GM19193 (cell line): ENCODE data around the gene SMG1.

Experiments
- POLR2A ChIP-seq: IDR thresholded peaks from 4 replicates; pipeline ENCODE4 v1.6.1; 2011; ENCODE audit not compliant: insufficient read depth, insufficient read length; ENCODE audit errors: extremely low read depth

Gene SMG1

GRCh38 chr16:18941471-18941870 is 15.3 kb upstream of the SMG1 start:
- TF ChIP-seq POLR2A, result no peak

GRCh38 chr16:18938986-18939385 is 12.8 kb upstream of the SMG1 start:
- no peak for TF ChIP-seq POLR2A

DNA sequence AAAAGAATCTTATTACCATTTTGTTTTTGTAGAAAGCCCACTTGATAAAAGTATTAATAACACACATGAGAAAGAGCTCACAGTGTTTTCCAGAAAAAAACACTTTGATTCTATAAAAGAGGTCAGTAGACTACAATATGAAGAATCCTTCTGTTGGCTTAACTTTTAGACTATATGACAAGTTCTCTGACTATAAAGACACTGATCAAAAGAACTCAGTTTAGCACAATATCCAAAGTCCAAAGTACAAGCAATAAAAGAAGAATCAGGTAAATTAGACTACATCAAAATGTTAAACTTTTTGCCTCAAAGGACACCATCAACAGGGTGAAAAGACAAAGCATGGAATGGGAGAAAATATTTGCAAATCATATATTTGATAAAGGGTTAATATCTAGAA is 11.2 kb upstream of the SMG1 start:
- no peak for TF ChIP-seq POLR2A

DNA sequence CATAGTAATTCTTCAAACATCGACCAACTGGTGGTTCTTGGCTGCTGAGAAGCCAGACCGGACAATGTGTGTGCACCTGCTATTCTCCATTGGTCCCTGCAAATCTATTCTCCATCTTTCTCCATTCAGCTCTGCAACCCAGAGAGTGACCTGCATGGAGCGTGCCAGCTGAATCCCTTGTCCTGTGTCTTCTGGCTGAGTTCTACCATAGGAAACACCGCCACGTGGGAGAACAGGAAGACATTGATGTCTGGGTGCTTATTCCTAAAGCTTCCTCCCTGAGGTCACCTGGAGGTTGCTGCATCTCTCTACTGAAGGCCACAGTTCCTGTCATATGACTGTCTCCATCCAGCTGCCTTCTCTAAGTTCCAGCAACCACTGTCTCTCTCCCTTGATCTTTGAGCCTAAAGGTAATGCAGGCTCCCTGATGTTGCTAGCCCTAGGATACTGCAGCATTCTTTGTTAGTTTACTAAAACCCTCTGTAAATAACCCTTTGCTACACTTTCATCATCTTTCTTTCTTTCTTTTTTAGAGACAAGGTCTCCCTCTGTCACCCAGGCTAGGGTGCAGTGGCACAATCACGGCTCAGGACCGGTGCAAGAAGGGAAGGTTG is 10.6 kb upstream of the SMG1 start:
- TF ChIP-seq POLR2A, result no peak

DNA sequence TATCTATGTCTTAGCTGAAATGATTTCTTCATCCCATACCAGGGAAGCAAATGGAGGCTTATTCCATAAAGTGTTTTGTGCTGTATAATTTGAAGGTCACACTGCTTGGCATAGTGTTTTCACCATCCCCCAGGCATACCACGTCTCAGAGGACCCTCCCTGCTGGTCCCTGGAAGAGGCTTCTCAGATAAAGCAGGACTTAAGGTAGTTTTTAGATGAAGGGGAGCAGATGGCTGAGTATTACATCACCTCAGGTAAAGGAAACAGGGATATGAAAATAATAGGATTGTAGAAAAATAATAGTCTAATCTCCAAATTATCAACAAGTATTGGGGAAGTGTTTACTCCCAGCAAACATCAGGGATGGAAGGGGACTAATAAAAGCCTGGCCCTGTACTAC is 7.3 kb upstream of the SMG1 start:
- no peak for TF ChIP-seq POLR2A

DNA sequence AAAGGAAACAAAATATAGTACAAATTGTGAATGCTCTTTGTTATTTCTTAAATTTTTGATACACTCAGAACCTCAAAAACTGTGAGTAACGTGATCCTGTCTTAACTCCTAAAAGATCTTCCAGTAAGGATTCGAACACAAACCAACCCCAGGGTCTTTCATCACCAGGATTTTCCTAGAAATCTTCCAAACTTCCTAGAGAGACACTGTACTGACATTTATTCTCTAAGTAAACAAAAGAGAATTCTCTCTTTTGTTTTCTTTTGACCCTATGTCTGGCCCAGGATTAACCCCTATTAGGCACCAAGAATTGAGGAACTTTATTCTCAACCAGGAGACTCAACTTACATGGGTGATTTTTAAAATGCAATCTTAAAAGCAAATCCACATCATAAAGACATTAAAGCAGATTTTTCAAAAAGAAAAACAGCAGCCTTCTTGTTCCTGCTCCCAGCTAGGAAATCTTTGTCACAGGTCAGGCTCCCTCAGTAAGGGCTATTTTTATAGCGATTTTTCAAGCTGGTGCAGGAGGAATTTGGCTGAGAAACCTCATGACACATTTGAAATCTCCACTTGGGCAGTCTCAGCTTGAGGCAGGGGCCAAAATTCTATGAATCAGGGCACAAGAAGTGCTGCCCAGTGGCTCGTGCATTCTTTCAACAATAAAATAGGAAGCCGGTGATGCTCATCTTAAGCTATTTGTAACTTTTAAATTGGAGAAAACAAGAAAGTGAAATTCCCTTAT is 6.2 kb upstream of the SMG1 start:
- no peak for TF ChIP-seq POLR2A

- TF ChIP-seq POLR2A, result no peak
Measured at GRCh38 chr16:18931756-18932155, 5.5 kb upstream of the SMG1 start.

GRCh38 chr16:18855196-18855595 is 71.0 kb downstream of the SMG1 start:
- no peak for TF ChIP-seq POLR2A

DNA sequence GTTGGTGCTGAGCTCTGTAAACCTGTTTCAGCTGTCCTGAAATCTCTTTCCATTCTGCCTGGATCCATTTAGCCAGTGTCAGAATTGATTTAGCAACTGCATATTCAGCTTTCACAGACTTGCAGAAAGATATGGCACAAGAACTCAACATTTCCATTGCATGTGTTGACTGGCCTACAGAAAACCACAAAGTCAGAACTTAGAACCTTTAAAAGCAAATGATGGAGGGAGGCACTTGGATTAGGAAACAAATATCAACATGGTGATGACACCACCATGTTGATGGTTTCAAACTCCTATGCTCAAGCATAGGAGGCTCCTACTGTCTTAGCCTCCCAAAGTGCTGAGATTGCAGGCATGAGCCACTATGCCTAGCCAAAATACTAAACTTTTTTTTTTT is 72.5 kb downstream of the SMG1 start:
- no peak for TF ChIP-seq POLR2A

DNA sequence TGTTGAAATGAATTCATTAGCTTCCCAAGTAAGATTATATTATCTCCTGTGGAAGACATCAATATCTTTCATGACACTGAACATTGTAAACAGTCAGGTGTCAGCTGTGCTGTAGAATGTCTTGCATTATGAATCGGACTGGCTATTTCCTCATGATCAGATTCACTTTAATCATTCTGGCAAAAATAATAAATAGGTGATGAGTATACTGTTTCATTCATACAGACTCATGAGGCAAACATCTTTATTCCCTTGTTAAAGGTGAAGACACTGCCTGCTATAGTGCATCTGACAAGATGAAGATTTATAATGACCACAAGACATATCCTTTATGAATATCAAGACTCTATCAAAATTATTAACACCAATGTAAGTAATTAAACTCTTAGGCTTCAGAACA is 73.6 kb downstream of the SMG1 start:
- TF ChIP-seq POLR2A, result no peak

DNA sequence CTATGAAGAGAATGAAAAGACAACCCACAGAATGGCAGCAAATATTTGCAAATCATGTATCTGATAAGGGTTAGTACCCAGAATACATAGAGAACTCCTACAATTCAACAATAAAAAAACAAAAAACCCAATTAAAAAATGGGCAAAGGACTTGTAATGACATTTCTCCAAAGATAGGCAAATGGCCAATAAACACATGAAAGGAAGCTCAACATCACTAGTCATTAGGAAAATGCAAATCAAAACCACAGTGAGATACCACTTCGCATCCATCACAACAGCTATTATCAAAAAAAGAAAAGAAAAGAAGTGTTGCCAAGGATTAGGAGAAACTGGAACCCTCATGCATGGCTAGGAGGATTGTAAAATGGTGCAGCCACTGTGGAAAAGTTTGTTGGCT is 79.8 kb downstream of the SMG1 start:
- TF ChIP-seq POLR2A, result no peak

GRCh38 chr16:18842565-18842964 is 83.6 kb downstream of the SMG1 start:
- no peak for TF ChIP-seq POLR2A

GRCh38 chr16:18841833-18842525 is 84.2 kb downstream of the SMG1 start:
- TF ChIP-seq POLR2A, result no peak

- TF ChIP-seq POLR2A, result no peak
Measured at GRCh38 chr16:18839555-18839954, 86.7 kb downstream of the SMG1 start.

DNA sequence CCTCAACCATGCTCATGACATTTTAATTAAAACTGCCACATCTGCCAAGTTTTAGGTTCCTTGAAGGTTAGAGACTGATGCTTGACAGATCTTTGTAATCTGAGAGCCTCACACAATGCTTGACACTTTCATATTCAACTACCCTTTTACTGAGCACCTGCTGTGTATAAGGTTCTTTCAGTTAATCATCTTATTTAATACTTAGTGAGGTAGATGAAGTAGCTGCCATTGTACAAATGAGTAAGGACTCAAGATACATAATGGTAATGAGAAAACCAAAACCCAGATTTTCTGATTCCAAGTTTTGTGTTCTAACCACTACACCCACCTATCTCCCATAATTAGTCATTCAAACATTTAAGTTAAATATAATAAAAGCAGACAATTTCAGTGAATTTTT is 89.5 kb downstream of the SMG1 start:
- no peak for TF ChIP-seq POLR2A

GRCh38 chr16:18834864-18835263 is 91.3 kb downstream of the SMG1 start:
- no peak for TF ChIP-seq POLR2A

- TF ChIP-seq POLR2A, result no peak
Measured at GRCh38 chr16:18833707-18834505, 92.3 kb downstream of the SMG1 start.
